GM12874 (cell line): Measurements from ENCODE around the gene TMEM235.

Source experiments
- CTCF ChIP-seq: IDR thresholded peaks from 2 replicates; pipeline ENCODE4 v1.5.1; 2011; ENCODE audit warnings: low read depth, mild to moderate bottlenecking, control low read depth, low read length, moderate library complexity; ENCODE audit not compliant: insufficient read depth

TMEM235 gene

GRCh38 chr17:78226759-78227454, 4.5 kb upstream of the TMEM235 start:
- TF ChIP-seq CTCF = no peak

GRCh38 chr17:78227455-78227916, 3.9 kb upstream of the TMEM235 start:
- TF ChIP-seq CTCF = no peak

- TF ChIP-seq CTCF = no peak
These were observed 3.3 kb upstream of the TMEM235 start for GRCh38 chr17:78228176-78228575.

- no peak for TF ChIP-seq CTCF
These were observed 1.0 kb upstream of the TMEM235 start for GRCh38 chr17:78230252-78230962.

GRCh38 chr17:78231991-78232858, 794 bp downstream of the TMEM235 start:
- no peak for TF ChIP-seq CTCF

GRCh38 chr17:78232859-78233173, 1.4 kb downstream of the TMEM235 start:
- no peak for TF ChIP-seq CTCF

- TF ChIP-seq CTCF = no peak
These were observed 2.2 kb downstream of the TMEM235 start for GRCh38 chr17:78233678-78234077.
